GM12872 (cell line): ENCODE data around the gene XAB2.
A peak's percentile ranks its signal among the peaks of the same experiment; 100 is the strongest.

Experiments
- TF ChIP-seq, protein P1 (sequence below): IDR thresholded peaks from 3 replicates; pipeline ENCODE4 v1.5.1; 2011; ENCODE audit warnings: low read depth, mild to moderate bottlenecking, low read length, moderate library complexity; ENCODE audit not compliant: insufficient read depth

Gene XAB2

DNA sequence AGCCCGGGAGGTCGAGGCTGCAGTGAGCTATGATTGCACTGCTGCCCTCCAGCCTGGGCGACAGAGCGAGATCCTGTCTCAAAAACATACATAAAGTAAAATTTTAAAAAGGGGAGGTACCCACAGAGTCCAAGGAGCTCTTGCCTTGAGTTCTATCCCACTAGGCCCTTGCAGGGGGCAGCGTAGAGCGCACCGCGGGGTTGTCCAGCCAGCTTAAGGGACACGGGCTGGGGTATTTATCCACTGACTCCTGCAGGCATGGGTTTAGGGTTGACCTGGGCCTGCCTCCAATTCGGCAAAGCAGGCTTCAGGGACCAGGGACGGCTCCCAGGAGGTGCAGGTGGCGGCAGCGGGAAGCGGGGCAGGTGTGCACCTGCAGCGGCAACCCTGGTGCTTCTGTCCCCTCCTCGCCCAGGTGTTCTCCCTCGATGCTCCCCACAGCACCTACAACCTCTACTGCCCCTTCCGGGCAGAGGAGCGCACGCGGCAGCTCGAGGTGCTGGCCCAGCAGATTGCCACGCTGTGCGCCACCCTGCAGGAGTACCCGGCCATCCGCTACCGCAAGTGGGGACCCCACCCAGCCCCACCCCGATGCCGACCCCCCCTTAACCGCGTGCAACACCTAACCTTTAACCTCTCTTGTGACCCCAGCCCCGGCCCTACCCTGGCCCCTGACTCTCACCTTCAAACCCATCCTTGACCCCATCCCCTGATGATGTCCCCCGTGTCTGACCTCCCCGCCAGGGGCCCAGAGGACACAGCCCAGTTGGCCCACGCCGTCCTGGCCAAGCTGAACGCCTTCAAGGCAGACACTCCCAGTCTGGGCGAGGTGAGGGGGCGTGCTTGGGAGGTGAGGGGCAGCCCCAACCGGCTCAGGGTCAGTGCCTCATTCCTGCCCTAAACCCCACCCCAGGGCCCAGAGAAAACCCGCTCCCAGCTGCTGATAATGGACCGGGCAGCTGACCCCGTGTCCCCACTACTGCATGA is 12.2 kb upstream of the XAB2 start:
- TF ChIP-seq, protein P1, sequence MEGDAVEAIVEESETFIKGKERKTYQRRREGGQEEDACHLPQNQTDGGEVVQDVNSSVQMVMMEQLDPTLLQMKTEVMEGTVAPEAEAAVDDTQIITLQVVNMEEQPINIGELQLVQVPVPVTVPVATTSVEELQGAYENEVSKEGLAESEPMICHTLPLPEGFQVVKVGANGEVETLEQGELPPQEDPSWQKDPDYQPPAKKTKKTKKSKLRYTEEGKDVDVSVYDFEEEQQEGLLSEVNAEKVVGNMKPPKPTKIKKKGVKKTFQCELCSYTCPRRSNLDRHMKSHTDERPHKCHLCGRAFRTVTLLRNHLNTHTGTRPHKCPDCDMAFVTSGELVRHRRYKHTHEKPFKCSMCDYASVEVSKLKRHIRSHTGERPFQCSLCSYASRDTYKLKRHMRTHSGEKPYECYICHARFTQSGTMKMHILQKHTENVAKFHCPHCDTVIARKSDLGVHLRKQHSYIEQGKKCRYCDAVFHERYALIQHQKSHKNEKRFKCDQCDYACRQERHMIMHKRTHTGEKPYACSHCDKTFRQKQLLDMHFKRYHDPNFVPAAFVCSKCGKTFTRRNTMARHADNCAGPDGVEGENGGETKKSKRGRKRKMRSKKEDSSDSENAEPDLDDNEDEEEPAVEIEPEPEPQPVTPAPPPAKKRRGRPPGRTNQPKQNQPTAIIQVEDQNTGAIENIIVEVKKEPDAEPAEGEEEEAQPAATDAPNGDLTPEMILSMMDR = 0 out of 3 replicates have a peak, but pooled peaks have one; percentile 13

DNA sequence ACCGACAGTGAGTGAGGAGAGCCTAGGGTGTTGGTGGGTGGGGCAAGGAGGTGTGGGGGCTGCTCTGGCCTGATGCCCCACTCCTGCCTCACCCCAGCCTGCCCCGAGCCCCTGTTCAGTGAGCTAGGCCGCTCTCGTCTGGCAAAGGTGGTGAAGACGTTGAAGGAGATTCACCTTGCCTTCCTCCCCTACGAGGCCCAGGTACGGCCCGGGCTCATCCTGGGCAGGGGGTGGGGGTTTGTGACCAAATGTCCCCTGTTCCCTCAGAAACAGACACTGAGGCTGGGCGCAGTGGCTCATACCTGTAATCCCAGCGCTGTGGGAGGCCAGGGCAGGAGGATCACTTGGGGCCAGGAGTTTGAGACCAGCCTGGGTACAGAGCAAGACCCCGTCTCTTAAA is 11.5 kb upstream of the XAB2 start:
- TF ChIP-seq, protein P1 = no peak

DNA sequence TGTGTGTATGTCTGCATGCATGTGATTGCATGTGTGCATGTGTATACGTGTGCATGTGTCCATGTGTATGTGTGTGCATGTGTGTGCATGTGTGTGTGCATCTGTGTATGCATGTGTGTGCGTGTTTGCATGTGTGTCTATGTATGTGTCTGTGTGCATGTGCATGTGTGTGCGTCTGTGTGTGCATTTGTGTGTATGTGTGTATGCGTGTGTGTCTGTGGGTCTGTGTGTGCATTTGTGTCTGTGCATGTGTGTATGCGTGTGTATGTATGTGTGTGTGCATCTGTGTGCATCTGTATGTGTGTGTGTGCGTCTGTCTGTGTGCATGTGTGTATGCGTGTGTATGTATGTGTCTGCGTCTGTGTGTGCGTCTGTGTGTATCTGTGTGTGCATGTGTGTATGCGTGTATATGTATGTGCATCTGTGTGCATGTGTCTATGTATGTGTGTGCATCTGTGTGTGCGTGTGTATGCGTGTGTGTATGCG is 10.6 kb upstream of the XAB2 start:
- TF ChIP-seq, protein P1 = no peak

DNA sequence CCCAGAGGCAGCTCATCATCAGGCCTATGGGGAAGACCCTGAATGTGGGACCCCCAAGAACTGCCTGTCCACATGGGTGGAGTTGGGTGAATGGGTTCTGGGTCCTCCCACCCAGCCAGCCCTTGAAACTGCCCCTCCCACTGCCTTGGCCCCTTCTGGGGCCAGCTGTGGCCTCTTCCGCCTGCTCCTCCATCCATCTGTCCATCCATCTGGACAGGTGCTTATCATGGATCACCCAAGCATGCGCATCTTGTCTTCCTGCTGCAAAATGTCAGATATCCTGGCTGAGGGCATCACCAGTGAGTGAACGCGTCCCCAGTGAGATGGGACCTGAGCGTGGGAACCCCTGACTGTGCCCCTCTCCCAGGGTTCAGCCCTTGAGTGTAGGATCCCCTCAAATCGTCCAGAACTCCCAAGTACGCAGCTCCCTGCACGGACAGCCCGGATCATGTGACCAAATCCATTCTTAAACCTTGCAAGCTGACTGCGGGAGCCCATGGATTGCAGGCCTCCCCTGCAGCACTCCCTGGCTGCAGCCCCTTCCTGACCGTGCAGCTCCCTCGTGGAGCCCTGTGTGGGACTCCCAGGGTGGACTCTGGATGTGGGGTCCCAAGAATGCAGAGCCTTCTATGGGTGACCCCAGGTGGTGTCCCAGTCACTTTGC is 9.6 kb upstream of the XAB2 start:
- TF ChIP-seq, protein P1 = no peak

DNA sequence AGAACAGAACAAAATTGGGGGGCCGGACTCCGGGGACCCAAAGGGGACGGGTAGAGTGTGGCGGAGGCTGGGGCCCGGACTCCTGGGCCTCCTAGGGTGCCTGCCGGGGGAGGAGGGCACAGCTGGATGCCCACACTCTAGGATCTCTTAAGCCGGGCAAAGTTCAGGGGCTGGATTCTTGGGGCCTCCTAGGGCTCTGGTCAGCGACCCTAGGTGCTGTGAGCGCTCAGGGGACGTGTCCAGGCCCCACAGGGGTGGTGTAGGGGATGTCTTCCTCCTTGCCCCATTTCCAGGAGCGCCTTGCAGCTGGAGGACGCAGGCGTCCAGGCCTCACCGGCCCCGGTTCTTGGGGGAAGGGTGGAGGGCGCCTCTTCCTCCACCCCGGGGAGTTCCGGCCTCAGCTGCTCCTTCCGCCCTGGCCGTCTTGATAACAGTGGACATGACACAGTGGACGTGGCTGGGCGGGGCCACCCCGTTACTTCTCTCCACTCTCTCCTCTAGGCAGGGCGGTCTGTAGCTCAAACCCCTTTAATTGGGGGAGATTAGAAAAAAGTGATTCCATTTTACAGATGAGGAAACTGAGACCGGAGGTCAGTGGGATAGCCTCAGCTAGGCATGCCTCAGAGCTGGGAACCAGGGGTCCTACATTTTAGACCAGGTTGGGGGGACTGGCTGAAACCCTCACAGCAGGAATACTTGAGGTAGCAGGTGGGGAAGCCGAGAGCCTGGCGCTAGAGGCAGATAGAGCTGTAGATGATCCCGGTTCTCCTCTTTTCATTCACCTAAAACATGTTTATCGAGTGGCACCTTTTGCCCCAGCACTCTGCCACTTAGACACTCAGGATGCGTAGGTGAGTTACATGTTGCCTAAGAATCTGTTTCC is 8.3 kb upstream of the XAB2 start:
- TF ChIP-seq, protein P1 = no peak

DNA sequence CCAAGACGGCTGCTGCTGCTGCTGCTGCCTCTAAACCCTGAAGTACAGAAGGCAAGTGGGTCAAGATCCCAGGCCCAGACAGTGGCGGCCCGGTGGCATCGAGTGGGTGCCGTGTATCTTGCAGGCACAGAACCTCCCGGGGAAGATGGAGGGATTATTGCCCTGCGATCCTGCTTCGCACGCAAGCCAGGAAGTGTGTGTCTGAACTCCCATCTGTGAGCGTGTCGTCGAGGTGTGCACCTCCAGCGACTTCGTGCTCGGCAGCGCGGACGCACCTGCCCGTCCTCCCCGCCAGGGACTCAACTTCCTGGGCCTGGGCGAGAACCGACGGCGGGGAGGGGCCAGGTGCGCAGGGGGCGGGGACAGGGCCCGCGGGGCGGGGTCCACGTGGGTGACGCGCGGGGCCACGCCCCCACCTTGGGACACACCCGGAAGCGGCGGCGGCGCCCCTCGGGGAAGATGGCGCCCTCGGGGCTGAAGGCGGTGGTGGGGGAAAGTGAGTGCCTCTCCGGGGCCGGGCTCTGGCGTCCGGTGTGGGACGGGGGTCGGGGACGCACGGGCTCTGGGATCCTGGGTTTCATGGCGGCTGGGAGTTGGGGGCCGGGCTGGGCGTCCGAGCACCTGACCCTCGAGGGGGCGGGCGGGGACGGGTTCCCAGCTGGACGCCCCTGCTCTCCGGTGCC is 7.5 kb upstream of the XAB2 start, which contains the start of gene STXBP2:
Gene STXBP2 (plus strand): TSS at position 420 of the 683 bp plus-strand sequence. CDS start 40 bp downstream, at position 460.
- TF ChIP-seq, protein P1 = no peak
